ENCODE measurements around the gene GTF3C5. TPM values are rescaled to one million over a fixed set of nuclear protein-coding genes. Genes with fewer than 3 reads are reported as not detected.

Gene GTF3C5
- total and polyA plus RNA-seq, 9 of the 15 experiments (the other 6 are each of a cell fraction or from before 2014, with no cell fraction given): 3.8 to 118 (median 83.7) TPM

- TF ChIP-seq PTTG1 (tag; IDR thresholded peaks at IDR 0.05; ENCODE audit: low read depth) (no peak), NFE2 (IDR thresholded peaks at IDR 0.05; ENCODE audit: low read depth) (no peak; the same call in 1 of the 2 replicates), COPS2 (conservative IDR thresholded peaks at IDR 0.05) (no peak), TCF3 (CRISPR knock-in tag; IDR thresholded peaks at IDR 0.05) (peak; percentile 97), ELF1 (tag; IDR thresholded peaks at IDR 0.05) (no peak), ZNF589 (CRISPR knock-in tag; IDR thresholded peaks at IDR 0.05; ENCODE audit: low read depth) (peak; percentile 50; the same call in 1 of the 2 replicates), CBFA2T2 (conservative IDR thresholded peaks at IDR 0.05) (peak; percentile 98), ZNF778 (CRISPR knock-in tag; IDR thresholded peaks at IDR 0.05) (no peak), SMARCC2 (IDR thresholded peaks at IDR 0.05; ENCODE audit: low read depth) (peak; percentile 65; the same call in 1 of the 2 replicates), ZNF431 (CRISPR knock-in tag; IDR thresholded peaks at IDR 0.05) (0 out of 2 replicates have a peak, but pooled peaks have one; percentile 16), BMI1 (IDR thresholded peaks at IDR 0.05; ENCODE audit: low read length) (no peak), MLLT1 (IDR thresholded peaks at IDR 0.05) (peak; percentile 74 to 75), ZNF395 (CRISPR knock-in tag; IDR thresholded peaks at IDR 0.05) (peak; percentile 95), NFATC3 (IDR thresholded peaks at IDR 0.05) (no peak), NCOA6 (IDR thresholded peaks at IDR 0.05) (no peak), ZNF274 (IDR thresholded peaks at IDR 0.05; ENCODE audit: borderline replicate concordance, low read depth, low read length) (no peak; the same call in 1 of the 2 replicates), ZNF639 (CRISPR knock-in tag; conservative IDR thresholded peaks at IDR 0.05 in 1 of 2, IDR thresholded peaks at IDR 0.05 in 1 of 2) (peak in 1 of 2 experiments; percentile 63; a peak in 1 of 4 replicates), GABPB2 (CRISPR knock-in tag; conservative IDR thresholded peaks at IDR 0.05) (no peak), TRIM24 (IDR thresholded peaks at IDR 0.05) (peak; percentile 91 to 94)
- TF ChIP-seq, protein P1, sequence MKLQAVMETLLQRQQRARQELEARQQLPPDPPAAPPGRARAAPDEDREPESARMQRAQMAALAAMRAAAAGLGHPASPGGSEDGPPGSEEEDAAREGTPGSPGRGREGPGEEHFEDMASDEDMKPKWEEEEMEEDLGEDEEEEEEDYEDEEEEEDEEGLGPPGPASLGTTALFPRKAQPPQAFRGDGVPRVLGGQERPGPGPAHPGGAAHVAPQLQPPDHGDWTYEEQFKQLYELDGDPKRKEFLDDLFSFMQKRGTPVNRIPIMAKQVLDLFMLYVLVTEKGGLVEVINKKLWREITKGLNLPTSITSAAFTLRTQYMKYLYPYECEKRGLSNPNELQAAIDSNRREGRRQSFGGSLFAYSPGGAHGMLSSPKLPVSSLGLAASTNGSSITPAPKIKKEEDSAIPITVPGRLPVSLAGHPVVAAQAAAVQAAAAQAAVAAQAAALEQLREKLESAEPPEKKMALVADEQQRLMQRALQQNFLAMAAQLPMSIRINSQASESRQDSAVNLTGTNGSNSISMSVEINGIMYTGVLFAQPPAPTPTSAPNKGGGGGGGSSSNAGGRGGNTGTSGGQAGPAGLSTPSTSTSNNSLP (IDR thresholded peaks at IDR 0.05; ENCODE audit: borderline replicate concordance, low read depth, low read length): no peak
- TF ChIP-seq, protein P2, sequence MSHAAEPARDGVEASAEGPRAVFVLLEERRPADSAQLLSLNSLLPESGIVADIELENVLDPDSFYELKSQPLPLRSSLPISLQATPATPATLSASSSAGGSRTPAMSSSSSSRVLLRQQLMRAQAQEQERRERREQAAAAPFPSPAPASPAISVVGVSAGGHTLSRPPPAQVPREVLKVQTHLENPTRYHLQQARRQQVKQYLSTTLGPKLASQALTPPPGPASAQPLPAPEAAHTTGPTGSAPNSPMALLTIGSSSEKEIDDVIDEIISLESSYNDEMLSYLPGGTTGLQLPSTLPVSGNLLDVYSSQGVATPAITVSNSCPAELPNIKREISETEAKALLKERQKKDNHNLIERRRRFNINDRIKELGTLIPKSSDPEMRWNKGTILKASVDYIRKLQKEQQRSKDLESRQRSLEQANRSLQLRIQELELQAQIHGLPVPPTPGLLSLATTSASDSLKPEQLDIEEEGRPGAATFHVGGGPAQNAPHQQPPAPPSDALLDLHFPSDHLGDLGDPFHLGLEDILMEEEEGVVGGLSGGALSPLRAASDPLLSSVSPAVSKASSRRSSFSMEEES (CRISPR knock-in tag; IDR thresholded peaks at IDR 0.05): no peak
Observed at GRCh38 chr9:132998831-132999635, 31.8 kb upstream of the GTF3C5 start (continued).
